ENCODE measurements around the gene XPNPEP1. TPM values are rescaled to one million over a fixed set of nuclear protein-coding genes. Genes with fewer than 3 reads are reported as not detected.
A peak's percentile ranks its signal among the peaks of the same experiment; 100 is the strongest.

The XPNPEP1 gene
- total and polyA plus RNA-seq, 2 of the 4 experiments (the other 2 are of a cell fraction), result 164 to 311 TPM

DNA sequence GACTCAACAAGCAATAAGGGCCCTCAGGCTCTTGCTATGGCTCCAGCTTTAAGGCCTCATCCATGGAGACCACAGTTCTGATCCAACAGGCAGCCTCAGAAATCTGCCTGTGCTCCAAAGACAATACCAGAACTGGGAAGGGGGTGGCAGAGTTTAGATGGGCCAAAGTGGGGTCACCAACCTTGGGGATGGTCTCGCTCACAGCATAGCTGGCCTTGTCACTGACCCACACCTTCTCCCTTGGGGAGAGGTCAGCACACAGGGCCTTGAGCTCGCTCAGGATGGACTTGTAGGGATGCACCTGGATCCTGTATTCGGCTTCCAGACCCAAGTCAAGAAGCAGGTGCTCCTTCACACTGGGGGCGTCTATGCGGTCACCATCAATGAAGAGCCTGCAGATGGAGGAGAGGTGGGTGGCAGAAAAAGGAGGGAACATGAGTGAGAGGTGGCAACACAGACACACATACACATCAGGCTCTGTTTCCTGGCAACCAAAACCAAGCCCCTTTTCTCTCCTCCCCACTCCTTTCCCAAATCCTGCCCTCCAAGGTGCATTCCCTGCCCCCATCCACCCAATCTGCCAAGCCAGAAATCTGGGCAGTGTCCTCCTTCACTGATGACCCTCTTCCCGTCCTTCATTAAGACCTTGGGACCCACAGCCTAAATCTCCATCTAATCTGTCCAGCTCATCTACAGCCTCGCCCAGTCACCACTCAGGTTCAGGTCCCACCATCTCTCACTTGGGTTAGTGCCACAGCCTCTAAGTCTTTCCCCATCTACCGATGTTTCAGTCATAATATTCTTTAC is 40.9 kb downstream of the XPNPEP1 start:
- POLR2A ChIA-PET (ENCODE audit: unreplicated experiment), result no interaction called here
- H2BK20ac ChIP-seq (ENCODE audit: low read depth, low read length), result no peak overlapping the region
- H3K14ac ChIP-seq (replicated peaks; ENCODE audit: low read depth, low read length), result no peak overlapping the region
- no peak overlapping the region for H3K23ac ChIP-seq (ENCODE audit: low read depth, low read length)
- no peak overlapping the region for H4K91ac ChIP-seq (ENCODE audit: insufficient read depth, low read depth, low read length)
- no peak overlapping the region for H4K8ac ChIP-seq (ENCODE audit: low read depth in 2 of 2, low read length in 2 of 2)
- H2AK5ac ChIP-seq (ENCODE audit: low read depth, low read length), result no peak overlapping the region
- H2AFZ ChIP-seq (replicated peaks; ENCODE audit: low read length, poor library complexity), result no peak overlapping the region
- H3K56ac ChIP-seq (ENCODE audit: extremely low read depth, insufficient read depth, low read length), result no peak overlapping the region
- ATAC-seq (ENCODE audit: low read depth) (no peak), DNase-seq (no peak)
- in situ Hi-C loops (cut with MboI; ENCODE audit: low sequenced_read_pairs), result loop anchor here (5.0 kb wide), 2 partner anchors 255 to 390 kb away; no protein-coding TSS in a partner anchor
- no peaks in the 10 kb centered on the region; the same call in 1 of the 2 replicates for H3K9me1 ChIP-seq (ENCODE audit: insufficient read depth, low read length)
- H3K18ac ChIP-seq (ENCODE audit: low read depth, low read length), result no peak overlapping the region
- H2AK9ac ChIP-seq (replicated peaks; ENCODE audit: low read depth, low read length, poor library complexity), result peak overlapping the region; percentile 58
- peaks cover 15% of the 10 kb centered on the region for H3K4me1 ChIP-seq (ENCODE audit: control insufficient read depth, insufficient read depth, low read length)
- H3K79me1 ChIP-seq (ENCODE audit: low read depth in 1 of 2, low read length in 2 of 2), result peaks cover under 1 to 21% of the 10 kb centered on the region in 2 experiments; a peak in 2 of 4 replicates
- H2BK5ac ChIP-seq (ENCODE audit: low read depth, low read length, poor library complexity, severe bottlenecking), result no peak overlapping the region
- WGBS, 2 experiments (ENCODE audit: extremely low coverage in 2 of 2, insufficient read length in 1 of 2), result 100% methylated on average over 2 of the region's 8 CpGs; no CpG with 5 or more reads in 1 of the 2 experiments
- intact Hi-C loops (cut with micrococcal nuclease), result loop anchor here (5.0 kb wide), 1 partner anchor 345 kb away; no protein-coding TSS in a partner anchor
- dilution Hi-C loops (cut with HindIII; ENCODE audit: low sequenced_read_pairs, unreplicated experiment), result no loop called here
- no TSS peak for BruUV-seq (replicated peaks)
- H3K4ac ChIP-seq (ENCODE audit: low read depth, low read length), result no peak overlapping the region
- H3K9ac ChIP-seq (ENCODE audit: low read depth, low read length), result no peak overlapping the region
- 0 out of 2 replicates have a peak, but pooled peaks cover 11% of the 10 kb centered on the region for H4K20me1 ChIP-seq (ENCODE audit: insufficient read depth, low read length)
- H3K9me3 ChIP-seq (ENCODE audit: control insufficient read depth, insufficient read depth, low read length), result no peaks in the 10 kb centered on the region
- H3K27me3 ChIP-seq (ENCODE audit: control insufficient read depth, insufficient read depth, low read length), result no peaks in the 10 kb centered on the region
- H3K4me2 ChIP-seq (ENCODE audit: low read depth, low read length), result no peak overlapping the region
- H4K5ac ChIP-seq (ENCODE audit: low read depth, low read length), result no peak overlapping the region
- H3K27ac ChIP-seq (ENCODE audit: insufficient read depth, low read length), result no peak overlapping the region
- H3K4me3 ChIP-seq (ENCODE audit: insufficient read depth, low read depth, low read length), result no peak overlapping the region
- CTCF ChIA-PET, result interaction anchor here (0.6 kb wide), 1 partner anchor 417 kb away, joined by 3 read pairs; no protein-coding TSS in a partner anchor
- H2BK15ac ChIP-seq (ENCODE audit: low read depth, low read length), result no peak overlapping the region
- H3K36me3 ChIP-seq (ENCODE audit: control insufficient read depth, insufficient read depth, low read length), result peaks cover 41% of the 10 kb centered on the region
- H2BK120ac ChIP-seq (ENCODE audit: low read depth, low read length), result no peak overlapping the region
- no peak for TF ChIP-seq BHLHE40 (IDR thresholded peaks at IDR 0.05; ENCODE audit: low read depth, low read length)
- no peak for TF ChIP-seq RAD21 (IDR thresholded peaks at IDR 0.05; ENCODE audit: low read length)
- no peak for TF ChIP-seq SMC3 (IDR thresholded peaks at IDR 0.05; ENCODE audit: low read depth, low read length)
- TF ChIP-seq, protein P1, sequence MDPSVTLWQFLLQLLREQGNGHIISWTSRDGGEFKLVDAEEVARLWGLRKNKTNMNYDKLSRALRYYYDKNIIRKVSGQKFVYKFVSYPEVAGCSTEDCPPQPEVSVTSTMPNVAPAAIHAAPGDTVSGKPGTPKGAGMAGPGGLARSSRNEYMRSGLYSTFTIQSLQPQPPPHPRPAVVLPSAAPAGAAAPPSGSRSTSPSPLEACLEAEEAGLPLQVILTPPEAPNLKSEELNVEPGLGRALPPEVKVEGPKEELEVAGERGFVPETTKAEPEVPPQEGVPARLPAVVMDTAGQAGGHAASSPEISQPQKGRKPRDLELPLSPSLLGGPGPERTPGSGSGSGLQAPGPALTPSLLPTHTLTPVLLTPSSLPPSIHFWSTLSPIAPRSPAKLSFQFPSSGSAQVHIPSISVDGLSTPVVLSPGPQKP (IDR thresholded peaks at IDR 0.05; ENCODE audit: borderline replicate concordance, low read depth, low read length), result no peak
- no peak for TF ChIP-seq CTCF (conservative IDR thresholded peaks at IDR 0.05; ENCODE audit: low read depth, low read length)
- no peak for TF ChIP-seq POLR2A (IDR thresholded peaks at IDR 0.05; ENCODE audit: low read depth, low read length)
- TF ChIP-seq MXI1 (IDR thresholded peaks at IDR 0.05; ENCODE audit: borderline replicate concordance, low read depth, low read length), result no peak
- TF ChIP-seq MAFK (IDR thresholded peaks at IDR 0.05; ENCODE audit: low read depth, low read length), result no peak
- no peak for TF ChIP-seq NFE2L2 (IDR thresholded peaks at IDR 0.05; ENCODE audit: low read depth, low read length)
- no peak for TF ChIP-seq CHD1 (IDR thresholded peaks at IDR 0.05; ENCODE audit: low read depth, low read length)
- TF ChIP-seq, protein P2, sequence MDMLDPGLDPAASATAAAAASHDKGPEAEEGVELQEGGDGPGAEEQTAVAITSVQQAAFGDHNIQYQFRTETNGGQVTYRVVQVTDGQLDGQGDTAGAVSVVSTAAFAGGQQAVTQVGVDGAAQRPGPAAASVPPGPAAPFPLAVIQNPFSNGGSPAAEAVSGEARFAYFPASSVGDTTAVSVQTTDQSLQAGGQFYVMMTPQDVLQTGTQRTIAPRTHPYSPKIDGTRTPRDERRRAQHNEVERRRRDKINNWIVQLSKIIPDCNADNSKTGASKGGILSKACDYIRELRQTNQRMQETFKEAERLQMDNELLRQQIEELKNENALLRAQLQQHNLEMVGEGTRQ (IDR thresholded peaks at IDR 0.05; ENCODE audit: low read depth, low read length), result no peak
- TF ChIP-seq RFX5 (IDR thresholded peaks at IDR 0.05; ENCODE audit: low read depth, low read length), result no peak
- TF ChIP-seq MAZ (IDR thresholded peaks at IDR 0.05; ENCODE audit: borderline replicate concordance, low read depth, low read length), result no peak
- TF ChIP-seq FOS (IDR thresholded peaks at IDR 0.05; ENCODE audit: low read depth, low read length), result no peak
- no peak for TF ChIP-seq CEBPB (IDR thresholded peaks at IDR 0.05; ENCODE audit: low read depth, low read length)

Data from IMR-90 (cell line).